ENCODE data around the gene MAJIN.
"Not testable (repeated sequence)": the region's sequence is repeated elsewhere in the genome, so short reads cannot be mapped to it uniquely, and the experiment has no call there.

Gene MAJIN

DNA sequence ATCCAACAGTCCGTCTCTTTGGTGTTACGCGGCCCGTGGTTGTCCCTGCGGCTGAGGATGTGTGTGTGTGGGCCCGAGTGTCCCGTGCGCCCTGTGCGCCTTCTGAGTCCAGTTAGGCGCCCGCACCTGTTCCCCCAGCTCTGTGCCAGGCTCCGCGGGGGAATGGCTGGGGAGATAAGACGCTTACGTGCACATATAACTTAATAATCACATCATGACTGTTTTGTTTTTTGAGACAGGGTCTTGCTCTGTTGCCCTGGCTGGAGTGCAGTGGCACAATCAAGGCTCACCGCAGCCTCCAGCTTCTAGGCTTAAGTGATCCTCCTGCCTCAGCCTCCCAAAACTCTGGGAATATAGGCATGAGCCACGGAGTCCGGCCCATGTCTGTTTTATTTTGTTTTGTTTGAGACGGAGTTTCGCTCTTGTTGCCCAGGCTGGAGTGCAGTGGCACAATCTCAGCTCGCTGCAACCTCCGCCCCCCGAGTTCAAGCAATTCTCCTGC lies 42.9 kb upstream of the MAJIN start:
- peaks cover 28% of the 10 kb centered on the region for H3K36me3 Mint-ChIP-seq (ENCODE audit: low read depth)
- H3K27me3 Mint-ChIP-seq (ENCODE audit: low read depth): peaks cover 3% of the 10 kb centered on the region

DNA sequence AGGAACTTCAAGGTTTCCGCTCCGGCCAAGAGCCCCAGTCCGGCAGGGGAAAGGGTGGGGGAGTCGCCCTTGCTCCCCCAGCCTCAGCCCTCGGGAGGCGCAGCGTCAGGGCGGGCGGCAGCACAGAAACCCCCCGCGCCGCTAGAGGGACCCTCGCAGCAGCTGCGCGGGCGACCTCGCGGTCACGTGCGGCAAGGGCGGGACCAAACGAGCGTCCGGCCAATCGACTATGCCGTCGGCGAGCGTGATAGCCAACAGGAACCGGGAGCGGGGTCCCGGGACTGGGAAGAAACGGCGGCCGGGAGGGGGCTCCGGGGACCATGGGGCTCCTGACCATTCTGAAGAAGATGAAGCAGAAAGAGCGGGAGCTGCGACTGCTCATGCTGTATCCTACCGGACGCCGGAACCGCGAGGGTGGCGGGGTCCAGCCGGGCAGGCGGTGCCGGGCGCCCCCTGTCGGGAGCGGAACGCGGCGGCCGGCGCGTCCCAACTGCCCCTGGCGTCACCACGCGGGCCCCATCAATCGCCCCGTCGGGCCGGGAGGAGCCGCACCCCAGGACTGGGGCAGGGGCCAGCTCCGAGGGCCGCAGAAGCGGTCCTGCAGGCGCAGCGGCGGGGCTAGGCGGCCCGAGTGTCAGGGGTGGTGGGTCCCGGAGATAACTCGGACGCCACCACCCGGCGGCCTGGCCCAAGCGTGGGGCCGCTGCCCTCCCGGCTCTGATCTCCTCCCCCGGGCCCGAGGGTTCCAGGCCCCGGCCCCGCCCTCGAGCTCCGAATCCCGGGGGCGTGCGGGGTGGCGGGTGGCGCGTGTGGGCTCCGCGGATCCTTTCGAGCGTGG lies 42.2 kb upstream of the MAJIN start, which contains the start of gene ARL2:
TSS of gene ARL2 (plus strand) at position 273 of the 838 bp plus-strand sequence. CDS start at position 321, 48 bp downstream.
- Mint-ChIP-seq H3K27me3 (ENCODE audit: low read depth) (peaks cover 3% of the 10 kb centered on the region), H3K27ac (peak within 1 kb of the TSS; percentile 96 to 98 (median 97)), H3K9me3 (peaks cover 4% of the 10 kb centered on the region), H3K4me1 (peaks cover 8% of the 10 kb centered on the region), H3K36me3 (ENCODE audit: low read depth) (peaks cover 24% of the 10 kb centered on the region), H3K4me3 (peak within 1 kb of the TSS; percentile 89 to 94 (median 92))
- TF ChIP-seq CTCF (IDR thresholded peaks at IDR 0.05; ENCODE audit: unreplicated experiment in 3 of 3): peak; percentile 66 to 88 (median 67)

More for the DNA sequence above, 42.9 kb upstream of the MAJIN start:
- Mint-ChIP-seq H3K4me3 (peak overlapping the region; percentile 85 to 91 (median 89)), H3K4me1 (peaks cover 8% of the 10 kb centered on the region), H3K9me3 (peaks cover 4% of the 10 kb centered on the region), H3K27ac (peak overlapping the region; percentile 45 to 88 (median 72))
- no peak for TF ChIP-seq CTCF (IDR thresholded peaks at IDR 0.05; ENCODE audit: unreplicated experiment in 3 of 3)

GRCh38 chr11:65013130-65013887 lies 41.4 kb upstream of the MAJIN start:
- Mint-ChIP-seq H3K4me3 (peak overlapping the region; percentile 87 to 94 (median 92)), H3K9me3 (peaks cover 4% of the 10 kb centered on the region), H3K36me3 (ENCODE audit: low read depth) (peaks cover 20% of the 10 kb centered on the region), H3K27me3 (ENCODE audit: low read depth) (peaks cover 3% of the 10 kb centered on the region), H3K27ac (peak overlapping the region; percentile 96 to 98 (median 97)), H3K4me1 (peaks cover 8% of the 10 kb centered on the region)
- TF ChIP-seq CTCF (IDR thresholded peaks at IDR 0.05; ENCODE audit: unreplicated experiment in 3 of 3): peak in 2 of 3 experiments; percentile 73 to 79

GRCh38 chr11:65008873-65009272 lies 37.0 kb upstream of the MAJIN start:
- no peaks in the 10 kb centered on the region for H3K9me3 Mint-ChIP-seq
- H3K36me3 Mint-ChIP-seq (ENCODE audit: low read depth): no peaks in the 10 kb centered on the region
- peaks cover 3% of the 10 kb centered on the region for H3K4me1 Mint-ChIP-seq
- TF ChIP-seq CTCF (IDR thresholded peaks at IDR 0.05; ENCODE audit: unreplicated experiment in 3 of 3): no peak
- H3K27me3 Mint-ChIP-seq (ENCODE audit: low read depth): peaks cover 6% of the 10 kb centered on the region
- H3K27ac Mint-ChIP-seq: no peak overlapping the region
- H3K4me3 Mint-ChIP-seq: no peak overlapping the region

DNA sequence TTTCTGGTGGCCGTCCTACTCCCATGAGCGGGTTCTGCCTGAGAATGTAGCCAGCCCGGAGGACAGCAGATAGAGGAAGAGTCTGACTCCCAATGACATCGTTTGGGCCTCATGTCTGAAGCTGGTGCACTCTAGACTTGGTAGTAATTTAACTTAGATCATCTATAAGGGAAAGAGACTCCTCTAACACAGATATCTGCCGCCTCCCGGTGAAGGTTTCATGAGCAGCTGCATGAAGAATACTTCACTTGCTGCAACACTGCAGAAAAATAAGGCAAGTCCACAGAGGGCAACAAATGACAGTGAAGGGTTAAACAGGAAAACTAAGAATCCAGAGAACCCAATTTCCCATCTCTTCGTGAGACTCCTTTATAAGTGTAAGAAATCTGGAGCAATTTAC lies 36.1 kb upstream of the MAJIN start:
- H3K4me3 Mint-ChIP-seq: no peak overlapping the region
- no peak for TF ChIP-seq CTCF (IDR thresholded peaks at IDR 0.05; ENCODE audit: unreplicated experiment in 3 of 3)
- no peaks in the 10 kb centered on the region for H3K36me3 Mint-ChIP-seq (ENCODE audit: low read depth)
- no peaks in the 10 kb centered on the region for H3K9me3 Mint-ChIP-seq
- no peak overlapping the region for H3K27ac Mint-ChIP-seq
- no peaks in the 10 kb centered on the region for H3K4me1 Mint-ChIP-seq
- H3K27me3 Mint-ChIP-seq (ENCODE audit: low read depth): peaks cover 9% of the 10 kb centered on the region

GRCh38 chr11:65003968-65004367 lies 32.1 kb upstream of the MAJIN start:
- not testable (repeated sequence) for H3K9me3 Mint-ChIP-seq; H3K36me3 Mint-ChIP-seq (ENCODE audit: low read depth); H3K4me1 Mint-ChIP-seq; H3K4me3 Mint-ChIP-seq; H3K27me3 Mint-ChIP-seq (ENCODE audit: low read depth); H3K27ac Mint-ChIP-seq
